Measurements from ENCODE around the gene DNAAF9. TPM values are rescaled to one million over a fixed set of nuclear protein-coding genes. Genes with fewer than 3 reads are reported as not detected.
"Not testable (repeated sequence)": the region's sequence is repeated elsewhere in the genome, so short reads cannot be mapped to it uniquely, and the experiment has no call there.

Gene DNAAF9
- 9.5 TPM for polyA plus RNA-seq (2013, experiment 1 of 2; ENCODE audit: insufficient read length)
- polyA plus RNA-seq (2013, experiment 2 of 2; ENCODE audit: insufficient read length): 10.2 TPM

- peak; percentile 63 for DNase-seq
Observed at GRCh38 chr20:3407040-3407770, at the start of gene DNAAF9. TSS of gene DNAAF9 (minus strand) at chr20:3407669. CDS start at chr20:3407557, 112 bp downstream.

- DNase-seq: no peak
Observed at GRCh38 chr20:3456648-3457047, 49.2 kb upstream of the DNAAF9 start.

- no peak for DNase-seq
Observed at GRCh38 chr20:3454831-3455230, 47.4 kb upstream of the DNAAF9 start.

- DNase-seq: no peak
Observed at GRCh38 chr20:3452690-3453089, 45.2 kb upstream of the DNAAF9 start.

GRCh38 chr20:3452136-3452535 lies 44.7 kb upstream of the DNAAF9 start:
- no peak for DNase-seq

GRCh38 chr20:3449319-3449718 lies 41.9 kb upstream of the DNAAF9 start:
- no peak for DNase-seq

GRCh38 chr20:3447321-3447720 lies 39.9 kb upstream of the DNAAF9 start:
- no peak for DNase-seq

- DNase-seq: no peak
Observed at GRCh38 chr20:3446779-3447178, 39.3 kb upstream of the DNAAF9 start.

GRCh38 chr20:3436864-3437574 lies 29.6 kb upstream of the DNAAF9 start:
- no peak for DNase-seq

- no peak for DNase-seq
Observed at GRCh38 chr20:3434232-3434631, 26.8 kb upstream of the DNAAF9 start.

- DNase-seq: no peak
Observed at GRCh38 chr20:3433744-3434143, 26.3 kb upstream of the DNAAF9 start.

- DNase-seq: no peak
Observed at GRCh38 chr20:3432844-3433243, 25.4 kb upstream of the DNAAF9 start.

GRCh38 chr20:3431109-3431508 lies 23.6 kb upstream of the DNAAF9 start:
- DNase-seq: no peak

- no peak for DNase-seq
Observed at GRCh38 chr20:3430376-3431069, 23.1 kb upstream of the DNAAF9 start.

GRCh38 chr20:3426766-3427165 lies 19.3 kb upstream of the DNAAF9 start:
- not testable (repeated sequence) for DNase-seq

- DNase-seq: no peak
Observed at GRCh38 chr20:3423126-3423525, 15.7 kb upstream of the DNAAF9 start.

- DNase-seq: no peak
Observed at GRCh38 chr20:3421985-3422384, 14.5 kb upstream of the DNAAF9 start.

- DNase-seq: peak; percentile 50
Observed at GRCh38 chr20:3420211-3420707, 12.8 kb upstream of the DNAAF9 start.

GRCh38 chr20:3418161-3418560 lies 10.7 kb upstream of the DNAAF9 start:
- not testable (repeated sequence) for DNase-seq

- no peak for DNase-seq
Observed at GRCh38 chr20:3414122-3414521, 6.7 kb upstream of the DNAAF9 start.

- DNase-seq: no peak
Observed at GRCh38 chr20:3413393-3413889, 6.0 kb upstream of the DNAAF9 start.

GRCh38 chr20:3412600-3413392 lies 5.3 kb upstream of the DNAAF9 start:
- no peak for DNase-seq
